GM21367 (cell line): ENCODE data around the gene ZDHHC9.

Source experiments
- ATAC-seq: cut with Tn5 transposase; IDR thresholded peaks from one replicate; pipeline ENCODE4 v1.9.1; 2021; ENCODE audit not compliant: unreplicated experiment

ZDHHC9 gene

DNA sequence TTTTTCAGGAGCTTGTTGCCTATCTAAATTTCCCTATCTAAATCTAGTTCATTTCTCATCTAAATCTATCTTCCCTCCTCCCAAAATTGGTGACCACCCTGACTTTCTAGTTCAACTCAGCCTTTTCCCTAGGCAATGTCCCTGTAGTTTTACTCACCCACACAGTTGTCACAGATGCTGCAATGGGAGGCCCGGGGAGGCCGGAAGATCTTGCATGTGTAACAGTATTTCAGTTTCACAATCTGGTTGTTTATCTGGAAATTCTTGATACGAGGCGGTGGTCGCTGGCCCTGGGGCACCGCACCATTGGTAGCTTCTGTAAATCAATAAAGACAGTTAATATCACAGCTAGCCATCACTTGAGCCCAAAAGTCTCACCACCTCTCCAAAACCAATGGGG, 20.2 kb downstream of the ZDHHC9 start:
- no peak for ATAC-seq

GRCh38 chrX:129823115-129823514, 20.6 kb downstream of the ZDHHC9 start:
- no peak for ATAC-seq

- no peak for ATAC-seq
These were observed 25.6 kb downstream of the ZDHHC9 start for GRCh38 chrX:129818123-129818522.

DNA sequence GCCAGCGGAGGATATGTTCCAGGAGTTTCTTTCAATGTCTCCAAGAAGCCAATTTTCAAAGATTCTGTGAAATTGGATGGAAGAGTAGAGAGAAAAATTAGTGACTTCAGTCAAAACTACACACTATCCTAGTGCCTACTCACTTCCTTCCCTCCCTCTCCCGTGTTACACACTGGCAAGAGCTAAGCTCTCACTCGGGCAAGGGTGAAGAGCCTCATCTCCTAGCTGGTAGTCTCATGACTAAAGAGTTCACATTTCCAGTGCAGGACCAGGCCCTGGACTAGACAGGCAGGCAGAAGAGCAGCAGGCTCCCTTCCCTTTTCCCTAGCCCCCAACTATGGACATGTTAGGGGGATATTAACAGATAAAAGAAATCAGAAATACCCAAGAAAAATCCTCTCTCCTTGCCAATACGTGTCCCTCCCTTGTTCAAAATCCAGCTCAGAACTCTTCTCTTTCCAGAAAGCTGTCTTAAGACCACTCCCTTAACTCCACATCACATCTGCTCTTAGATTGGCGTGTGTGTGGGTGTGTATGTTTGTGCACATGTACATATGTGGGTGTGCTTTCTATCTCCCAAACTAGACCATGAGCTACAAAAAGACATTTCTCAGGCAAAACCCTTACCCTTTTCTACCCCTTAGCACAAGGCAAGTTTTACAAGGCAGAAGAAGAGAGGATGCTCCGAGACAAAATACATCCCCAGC, 29.9 kb downstream of the ZDHHC9 start:
- ATAC-seq: no peak

DNA sequence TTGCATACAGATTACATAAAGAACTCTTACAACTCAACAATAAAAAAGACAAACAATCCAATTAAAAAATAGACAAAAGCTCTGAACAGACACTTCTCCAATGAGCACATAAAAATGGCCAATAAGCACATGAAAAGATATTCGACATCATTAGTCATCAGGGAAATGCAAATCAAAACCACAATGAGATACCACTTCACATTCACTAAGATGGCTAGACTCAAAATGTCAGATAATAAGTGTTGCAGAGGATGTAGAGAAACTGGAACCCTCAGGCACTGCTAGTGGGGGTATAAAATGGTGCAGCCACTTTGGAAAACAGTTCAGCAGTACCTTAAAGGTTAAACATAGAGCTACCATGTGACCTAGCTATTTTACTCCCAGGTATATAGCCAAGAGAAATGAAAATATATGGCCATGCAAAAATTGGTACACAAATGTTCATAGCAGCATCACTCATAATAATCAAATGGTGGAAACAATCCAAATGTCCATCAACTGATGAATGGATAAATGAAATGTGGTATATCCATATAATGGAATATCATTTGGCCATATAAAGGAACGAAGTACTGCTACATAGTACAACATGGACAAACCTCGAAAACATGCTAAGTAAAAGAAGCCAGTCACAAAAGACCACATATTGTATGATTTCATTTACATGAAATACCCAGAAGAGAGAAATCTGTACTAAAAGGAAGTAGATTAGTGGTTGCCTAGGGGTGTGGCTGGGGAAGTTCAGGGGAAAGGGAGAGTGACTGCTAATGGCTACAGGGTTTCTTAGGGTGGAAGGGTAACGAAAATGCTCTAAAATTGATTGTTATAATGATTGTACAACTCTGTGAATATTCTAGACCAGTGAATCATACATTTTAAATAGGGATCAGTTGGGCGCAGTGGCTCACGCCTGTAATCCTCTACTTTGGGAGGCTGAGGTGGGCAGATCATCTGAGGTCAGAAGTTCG, 34.6 kb downstream of the ZDHHC9 start:
- no peak for ATAC-seq

GRCh38 chrX:129808158-129808828, 35.4 kb downstream of the ZDHHC9 start:
- no peak for ATAC-seq

GRCh38 chrX:129804806-129805205, 38.9 kb downstream of the ZDHHC9 start:
- ATAC-seq: no peak

DNA sequence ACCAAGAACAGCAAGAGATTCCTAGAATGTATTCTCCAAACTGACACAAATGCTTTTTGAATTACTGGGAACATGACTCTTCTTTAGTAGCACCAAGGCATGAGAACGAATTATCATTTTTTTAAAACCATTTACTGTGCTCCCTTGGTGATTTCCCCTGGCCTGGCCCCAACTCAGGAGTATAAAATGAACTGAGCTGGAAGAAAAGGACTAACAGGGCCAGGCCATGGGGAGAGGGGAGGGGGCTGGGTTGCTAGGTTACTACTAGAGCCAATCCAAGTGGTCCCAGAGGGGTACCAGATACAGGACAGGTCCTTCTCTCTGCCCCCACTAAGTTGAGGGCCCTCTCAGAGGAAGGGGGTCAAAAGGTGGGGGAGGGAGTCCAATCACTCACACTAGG, 40.8 kb downstream of the ZDHHC9 start:
- ATAC-seq: no peak

DNA sequence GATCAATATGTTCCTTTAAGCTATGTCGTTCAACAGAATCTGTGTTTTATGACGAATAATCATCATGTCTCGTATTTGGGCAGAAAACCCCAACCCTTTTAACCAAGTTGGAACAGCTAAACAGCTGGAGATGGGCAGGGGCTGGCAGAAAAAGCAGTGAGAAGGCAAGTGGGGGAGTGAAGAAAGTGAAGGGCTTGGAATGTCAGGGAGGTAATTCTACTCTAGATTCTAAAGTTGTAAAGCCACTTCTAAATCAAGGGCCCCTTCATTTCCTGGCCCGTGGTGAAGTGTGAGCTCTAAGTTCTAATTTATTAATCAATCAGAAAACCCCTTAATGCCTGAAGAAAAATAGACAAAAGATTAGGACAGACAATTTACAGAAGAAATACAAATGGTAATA, 43.5 kb downstream of the ZDHHC9 start:
- ATAC-seq: no peak

DNA sequence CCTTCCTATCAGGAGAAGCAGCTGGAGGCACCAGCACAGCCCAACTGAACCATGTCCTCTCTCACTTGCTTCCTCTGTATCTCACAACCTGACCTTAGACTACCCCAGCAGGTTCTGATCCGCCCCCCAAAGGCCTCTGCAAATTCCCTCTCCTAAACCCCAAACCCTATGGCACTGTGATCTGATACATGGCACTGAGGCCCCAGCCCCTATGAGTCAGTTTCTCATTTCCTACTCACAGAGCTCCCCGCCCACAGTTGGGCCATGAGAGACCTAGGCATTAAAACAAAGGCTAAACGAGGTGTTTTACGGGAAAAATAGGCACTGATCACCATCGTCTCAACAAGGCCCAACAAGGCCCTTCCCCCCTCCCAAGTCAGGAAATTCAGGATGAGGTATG, 44.8 kb downstream of the ZDHHC9 start:
- ATAC-seq: no peak

GRCh38 chrX:129798456-129798855, 45.2 kb downstream of the ZDHHC9 start:
- no peak for ATAC-seq

- no peak for ATAC-seq
These were observed 46.3 kb downstream of the ZDHHC9 start for GRCh38 chrX:129797251-129797906.

DNA sequence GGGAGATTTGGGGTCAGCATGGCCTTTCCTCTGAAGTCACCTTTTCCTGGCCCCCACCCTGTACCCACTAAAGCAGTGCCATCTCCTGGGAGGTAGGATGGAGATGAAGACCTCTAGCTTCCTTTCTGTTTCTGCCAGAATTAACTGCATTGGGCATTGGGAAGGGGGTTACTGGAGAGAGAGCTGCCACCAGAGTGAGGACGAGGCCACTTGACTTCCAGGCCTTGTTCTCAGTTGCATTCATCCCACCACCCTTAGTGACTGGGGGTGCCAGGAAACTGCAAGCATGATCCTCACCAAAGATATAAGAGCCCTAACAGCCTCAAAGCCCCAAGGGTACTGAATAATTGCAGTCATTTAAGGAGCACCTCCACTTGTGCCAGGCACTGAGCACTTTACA, 48.1 kb downstream of the ZDHHC9 start:
- ATAC-seq: no peak

DNA sequence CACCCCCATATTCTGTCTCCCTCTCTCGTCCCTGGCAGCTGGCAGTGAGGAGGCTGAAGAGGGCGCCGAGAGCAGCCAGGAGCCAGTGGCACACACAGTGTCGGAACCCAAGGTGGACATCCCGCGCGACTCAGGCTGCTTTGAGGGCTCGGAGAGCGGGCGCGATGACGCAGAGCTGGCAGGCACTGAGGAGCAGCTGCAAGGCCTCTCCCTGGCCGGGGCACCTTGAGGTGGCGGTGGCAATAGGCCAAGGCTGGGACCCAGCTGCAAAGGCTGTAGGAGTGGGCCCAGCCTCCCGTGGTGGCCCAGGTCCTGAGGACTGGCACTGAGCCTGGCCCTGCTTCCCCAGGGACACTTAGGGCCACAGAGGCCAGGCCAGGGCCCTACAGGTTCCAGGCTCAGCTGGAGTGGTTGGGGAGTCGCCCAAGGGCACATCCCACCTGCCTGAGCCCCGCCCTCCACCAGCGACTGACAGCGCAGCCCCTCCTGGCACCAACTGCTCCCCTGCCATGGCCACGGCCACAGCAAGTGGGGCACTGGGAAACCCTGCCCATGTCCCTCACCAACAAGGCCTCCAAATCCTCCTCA, 50.0 kb downstream of the ZDHHC9 start:
- no peak for ATAC-seq

DNA sequence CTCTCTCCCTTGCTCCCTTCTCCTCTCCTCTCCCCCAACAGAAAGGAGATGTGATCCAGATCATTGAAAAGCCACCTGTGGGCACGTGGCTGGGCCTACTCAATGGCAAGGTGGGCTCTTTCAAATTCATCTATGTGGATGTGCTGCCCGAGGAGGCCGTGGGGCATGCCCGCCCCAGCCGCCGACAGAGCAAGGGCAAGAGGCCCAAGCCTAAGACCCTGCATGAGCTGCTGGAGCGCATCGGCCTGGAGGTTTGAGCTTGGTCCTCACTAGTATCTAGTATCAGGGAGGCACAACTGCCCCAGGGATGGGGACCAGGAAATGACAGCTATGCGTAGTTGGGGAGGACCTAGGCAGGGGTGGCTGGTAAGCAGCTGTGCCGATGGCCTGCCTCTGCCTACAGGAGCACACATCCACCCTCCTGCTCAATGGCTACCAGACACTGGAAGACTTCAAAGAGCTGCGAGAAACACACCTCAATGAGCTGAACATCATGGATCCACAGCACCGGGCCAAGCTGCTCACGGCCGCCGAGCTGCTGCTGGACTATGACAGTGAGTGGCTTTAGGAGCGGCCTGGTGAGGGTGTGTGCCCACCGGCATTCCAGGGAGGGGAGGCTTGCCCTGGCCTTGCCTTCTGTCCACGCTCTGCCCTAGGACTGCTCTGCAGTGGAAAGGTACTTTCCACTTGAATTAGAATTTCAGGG, 50.9 kb downstream of the ZDHHC9 start:
- no peak for ATAC-seq

GRCh38 chrX:129791961-129792570, 51.6 kb downstream of the ZDHHC9 start:
- ATAC-seq: no peak

GRCh38 chrX:129791336-129791735, 52.4 kb downstream of the ZDHHC9 start:
- ATAC-seq: no peak

- no peak for ATAC-seq
These were observed 52.9 kb downstream of the ZDHHC9 start for GRCh38 chrX:129790808-129791207.

DNA sequence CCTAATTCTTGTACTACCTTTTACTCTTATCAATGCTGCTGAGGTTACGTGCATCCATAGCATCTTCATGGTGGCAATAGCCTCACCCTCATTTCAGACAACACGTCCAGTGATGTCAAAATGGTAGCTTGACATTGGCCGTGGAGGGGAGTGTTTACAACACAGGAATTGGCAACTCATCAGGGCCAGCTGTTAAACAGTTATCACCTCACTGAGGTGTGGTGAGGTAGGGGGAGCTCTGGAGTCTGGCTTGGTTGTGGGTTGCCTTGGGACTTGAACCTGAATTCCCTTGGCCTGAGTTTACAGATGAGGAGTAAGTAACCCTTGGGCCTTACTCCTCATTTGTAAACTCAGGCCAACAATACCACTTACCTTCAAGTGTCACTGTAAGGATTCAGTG, 53.5 kb downstream of the ZDHHC9 start:
- ATAC-seq: no peak

- ATAC-seq: no peak
These were observed 55.2 kb downstream of the ZDHHC9 start for GRCh38 chrX:129788527-129788926.
